IMR-90 (cell line): ENCODE results near the gene PRDM10. TPM values are rescaled to one million over a fixed set of nuclear protein-coding genes. Genes with fewer than 3 reads are reported as not detected.

Experiments used
- ATAC-seq: fragments of 200-7000 bp; cut with Tn5 transposase; 2 replicates; pipeline ENCODE4 v1.9.1; 2020; ENCODE audit warnings: low read depth, mild to moderate bottlenecking, moderate library complexity
- BruUV-seq: library from RNA; stranded (reverse); fragments of 400-500 nt; replicated peaks from 2 replicates; lab custom pipeline; 2021; lab: Mats Ljungman, UMichigan
- CTCF ChIA-PET: fragments of 300-600 bp; formaldehyde crosslinking; extraction: SDS; loops from one replicate; lab custom pipeline; 2021; ENCODE audit warnings: antibody characterized with exemption; lab: Yijun Ruan, JAX
- POLR2A ChIA-PET: fragments of 300-600 bp; sonication (Branson Sonifier 250); formaldehyde crosslinking; loops from one replicate; lab custom pipeline; 2022; ENCODE audit warnings: antibody characterized with exemption; ENCODE audit not compliant: unreplicated experiment; lab: Charles Lee
- DNase-seq: peaks from one replicate; pipeline ENCODE4 v3.0.0; 2013
- H2AFZ ChIP-seq: replicated peaks from 2 replicates; pipeline ENCODE3; 2013; ENCODE audit warnings: low read length, mild to moderate bottlenecking; ENCODE audit not compliant: poor library complexity
- H2AK5ac ChIP-seq: 2 replicates; pipeline ENCODE4 v1.6.1; 2013; ENCODE audit warnings: low read depth, low read length, inconsistent platforms
- H2AK9ac ChIP-seq: replicated peaks from 2 replicates; pipeline ENCODE3; 2013; ENCODE audit warnings: mild to moderate bottlenecking, low read depth, low read length, moderate library complexity; ENCODE audit not compliant: poor library complexity
- H2BK120ac ChIP-seq: 2 replicates; pipeline ENCODE4 v1.6.1; 2013; ENCODE audit warnings: low read depth, low read length, inconsistent platforms
- H2BK15ac ChIP-seq: 3 replicates; pipeline ENCODE4 v1.6.1; 2013; ENCODE audit warnings: low read depth, low read length, inconsistent platforms
- H2BK20ac ChIP-seq: 2 replicates; pipeline ENCODE4 v1.6.1; 2013; ENCODE audit warnings: low read depth, mild to moderate bottlenecking, inconsistent platforms, low read length, moderate library complexity
- H2BK5ac ChIP-seq: 2 replicates; pipeline ENCODE4 v1.6.1; 2013; ENCODE audit warnings: mild to moderate bottlenecking, low read depth, low read length, inconsistent platforms; ENCODE audit not compliant: poor library complexity, severe bottlenecking
- H3K14ac ChIP-seq: replicated peaks from 2 replicates; pipeline ENCODE4 v1.6.1; 2013; ENCODE audit warnings: low read depth, low read length, inconsistent platforms
- H3K18ac ChIP-seq: 2 replicates; pipeline ENCODE4 v1.6.1; 2013; ENCODE audit warnings: low read depth, low read length, control low read depth
- H3K23ac ChIP-seq: 2 replicates; pipeline ENCODE4 v1.6.1; 2013; ENCODE audit warnings: low read depth, low read length, inconsistent platforms
- H3K27ac ChIP-seq: 2 replicates; pipeline ENCODE4 v1.5.1; 2013; ENCODE audit warnings: mild to moderate bottlenecking, control low read depth, low read length; ENCODE audit not compliant: insufficient read depth
- H3K27me3 ChIP-seq: 2 replicates; pipeline ENCODE4 v1.6.1; 2013; ENCODE audit warnings: low read length; ENCODE audit not compliant: control insufficient read depth, insufficient read depth
- H3K36me3 ChIP-seq: 2 replicates; pipeline ENCODE4 v1.6.1; 2013; ENCODE audit warnings: low read length, mixed read lengths; ENCODE audit not compliant: control insufficient read depth, insufficient read depth
- H3K4ac ChIP-seq: 2 replicates; pipeline ENCODE4 v1.6.1; 2013; ENCODE audit warnings: low read depth, low read length, inconsistent platforms
- H3K4me1 ChIP-seq: 2 replicates; pipeline ENCODE4 v1.6.1; 2013; ENCODE audit warnings: low read length, mixed read lengths; ENCODE audit not compliant: control insufficient read depth, insufficient read depth
- H3K4me2 ChIP-seq: 2 replicates; pipeline ENCODE4 v1.6.1; 2013; ENCODE audit warnings: low read depth, mild to moderate bottlenecking, control low read depth, low read length, moderate library complexity
- H3K4me3 ChIP-seq: 2 replicates; pipeline ENCODE4 v1.5.1; 2013; ENCODE audit warnings: low read depth, mild to moderate bottlenecking, control low read depth, low read length, moderate library complexity; ENCODE audit not compliant: insufficient read depth
- H3K56ac ChIP-seq: 2 replicates; pipeline ENCODE4 v1.6.1; 2013; ENCODE audit warnings: low read length, inconsistent platforms; ENCODE audit not compliant: insufficient read depth; ENCODE audit errors: extremely low read depth
- H3K79me1 ChIP-seq, 2 experiments: 2 replicates each; pipeline ENCODE4 v1.6.1; 2013; ENCODE audit warnings: low read length in 2 of 2, inconsistent platforms in 1 of 2, low read depth in 1 of 2
- H3K9ac ChIP-seq: 2 replicates; pipeline ENCODE4 v1.6.1; 2013; ENCODE audit warnings: low read depth, low read length, control low read depth
- H3K9me1 ChIP-seq: 2 replicates; pipeline ENCODE4 v1.6.1; 2013; ENCODE audit warnings: low read length, inconsistent platforms; ENCODE audit not compliant: insufficient read depth
- H3K9me3 ChIP-seq: 2 replicates; pipeline ENCODE4 v1.6.1; 2013; ENCODE audit warnings: low read length; ENCODE audit not compliant: control insufficient read depth, insufficient read depth
- H4K20me1 ChIP-seq: 2 replicates; pipeline ENCODE4 v1.6.1; 2013; ENCODE audit warnings: low read length, inconsistent platforms; ENCODE audit not compliant: insufficient read depth
- H4K5ac ChIP-seq: 2 replicates; pipeline ENCODE4 v1.6.1; 2013; ENCODE audit warnings: mild to moderate bottlenecking, low read depth, low read length, control low read depth
- H4K8ac ChIP-seq, 2 experiments: 2 replicates each; pipeline ENCODE4 v1.6.1; 2013; ENCODE audit warnings: low read depth in 2 of 2, low read length in 2 of 2, control low read depth in 1 of 2, inconsistent platforms in 1 of 2
- H4K91ac ChIP-seq: 2 replicates; pipeline ENCODE4 v1.6.1; 2013; ENCODE audit warnings: low read depth, low read length, inconsistent platforms; ENCODE audit not compliant: insufficient read depth
- CHD1 ChIP-seq: IDR thresholded peaks from 2 replicates; pipeline ENCODE4 v1.6.1; 2012; ENCODE audit warnings: low read depth, low read length, improper control_type of control experiment
- CTCF ChIP-seq: conservative IDR thresholded peaks from 2 replicates; pipeline ENCODE4 v1.5.1; 2012; ENCODE audit warnings: mild to moderate bottlenecking, low read depth, low read length, improper control_type of control experiment
- ELK1 ChIP-seq: fragments of 150-350 bp; IDR thresholded peaks from 2 replicates; pipeline ENCODE4 v1.6.1; 2016; ENCODE audit warnings: low read depth, mild to moderate bottlenecking, low read length, moderate library complexity, borderline replicate concordance
- MAFK ChIP-seq: IDR thresholded peaks from 2 replicates; pipeline ENCODE4 v1.6.1; 2012; ENCODE audit warnings: low read depth, low read length, improper control_type of control experiment
- MXI1 ChIP-seq: IDR thresholded peaks from 2 replicates; pipeline ENCODE4 v1.6.1; 2012; ENCODE audit warnings: low read depth, mild to moderate bottlenecking, low read length, moderate library complexity, borderline replicate concordance
- POLR2A ChIP-seq: IDR thresholded peaks from 2 replicates; pipeline ENCODE4 v1.6.1; 2012; ENCODE audit warnings: mild to moderate bottlenecking, low read depth, low read length
- RAD21 ChIP-seq: IDR thresholded peaks from 2 replicates; pipeline ENCODE4 v1.6.1; 2012; ENCODE audit warnings: low read length, improper control_type of control experiment
- USF2 ChIP-seq: fragments of 150-350 bp; IDR thresholded peaks from 2 replicates; pipeline ENCODE4 v1.6.1; 2017; ENCODE audit warnings: mild to moderate bottlenecking, antibody characterized with exemption, low read length, low read depth
- WGBS, 2 experiments: methylation state at CpG; one replicate each; pipeline versions ENCODE4 v1.1.5 to v1.1.7; 2013; ENCODE audit warnings: missing lambda C conversion rate in 2 of 2; ENCODE audit not compliant: insufficient read length in 1 of 2; ENCODE audit errors: extremely low coverage in 2 of 2; 5-methylcytosine and 5-hydroxymethylcytosine counted together
- dilution Hi-C: fragments of 300-500 bp; cut with HindIII; formaldehyde crosslinking; loops from one replicate; pipeline ENCODE4 v1.14.3; 2018; ENCODE audit warnings: low sequenced_read_pairs; ENCODE audit not compliant: unreplicated experiment
- in situ Hi-C: fragments of 300-500 bp; cut with MboI; formaldehyde crosslinking; loops from 3 replicates; pipeline ENCODE4 v1.14.3; 2019; ENCODE audit warnings: low sequenced_read_pairs, inconsistent platforms, mixed read lengths
- intact Hi-C: fragments of 100-400 bp; cut with micrococcal nuclease; formaldehyde crosslinking; loops from 2 replicates; pipeline ENCODE4 v1.10.0; 2022
- polyA plus RNA-seq, 3 experiments: library from polyadenylated mRNA; depleted of rRNA; stranded (reverse); fragments of >200 nt; gene quantifications; 2 replicates each; pipeline ENCODE4 v1.2.3, GENCODE V29; 2012; ENCODE audit warnings: low replicate concordance in 1 of 3
- total RNA-seq: library from RNA; depleted of rRNA; stranded (reverse); fragments of >200 nt; gene quantifications from 2 replicates; pipeline ENCODE4 v1.2.3, GENCODE V29; 2012

Gene PRDM10
- total and polyA plus RNA-seq, 2 of the 4 experiments (the other 2 are of a cell fraction): 3.1 to 6.5 TPM

GRCh38 chr11:129866311-129866710, 136.3 kb downstream of the PRDM10 start:
- no peak overlapping the region for H3K4me2 ChIP-seq
- in situ Hi-C loops: no loop called here
- 0 out of 4 replicates have a peak, but pooled peaks cover 0 to 2% of the 10 kb centered on the region in 2 experiments for H3K79me1 ChIP-seq
- no peak overlapping the region for H3K56ac ChIP-seq
- ChIA-PET CTCF (no interaction called here), POLR2A (no interaction called here)
- no peak overlapping the region for H4K8ac ChIP-seq
- peaks cover 1% of the 10 kb centered on the region for H4K20me1 ChIP-seq
- peaks cover 3% of the 10 kb centered on the region for H3K4me1 ChIP-seq
- H2BK20ac ChIP-seq: no peak overlapping the region
- H2BK5ac ChIP-seq: no peak overlapping the region
- peaks cover 53% of the 10 kb centered on the region for H3K36me3 ChIP-seq
- H3K18ac ChIP-seq: no peak overlapping the region
- H3K4me3 ChIP-seq: no peak overlapping the region
- H3K27me3 ChIP-seq: no peaks in the 10 kb centered on the region
- H2BK120ac ChIP-seq: no peak overlapping the region
- intact Hi-C loops: no loop called here
- H2AFZ ChIP-seq: no peak overlapping the region
- TF ChIP-seq CHD1 (no peak), USF2 (no peak), CTCF (no peak), RAD21 (no peak), MXI1 (no peak), POLR2A (no peak), ELK1 (no peak), MAFK (no peak)
- no CpG with 5 or more reads among the region's 3 CpGs for WGBS, 2 experiments
- dilution Hi-C loops: no loop called here
- no peaks in the 10 kb centered on the region for H3K9me3 ChIP-seq
- peaks cover 12% of the 10 kb centered on the region; the same call in 1 of the 2 replicates for H3K9me1 ChIP-seq
- no peak overlapping the region for H2AK9ac ChIP-seq
- BruUV-seq: no TSS peak
- H3K23ac ChIP-seq: no peak overlapping the region
- no peak overlapping the region for H3K9ac ChIP-seq
- H4K91ac ChIP-seq: no peak overlapping the region
- no peak overlapping the region for H4K5ac ChIP-seq
- H2BK15ac ChIP-seq: no peak overlapping the region
- no peak overlapping the region for H3K14ac ChIP-seq
- no peak overlapping the region for H3K4ac ChIP-seq
- no peak overlapping the region for H2AK5ac ChIP-seq
- no peak for DNase-seq
- no peak overlapping the region for H3K27ac ChIP-seq
- ATAC-seq: no peak
